GM12875 (cell line): ENCODE data around the gene GREB1.

Experiments
- H3K4me3 ChIP-seq: one replicate; pipeline ENCODE4 v1.5.1; 2011; ENCODE audit warnings: low read depth, low read length, control low read depth
- CTCF ChIP-seq: IDR thresholded peaks from 2 replicates; pipeline ENCODE4 v1.5.1; 2011; ENCODE audit warnings: low read depth, mild to moderate bottlenecking, control low read depth, inconsistent platforms, low read length, moderate library complexity, borderline replicate concordance; ENCODE audit not compliant: insufficient read depth

GREB1 gene

GRCh38 chr2:11596801-11597200 is 63.0 kb downstream of the GREB1 start:
- no peak overlapping the region for H3K4me3 ChIP-seq
- no peak for TF ChIP-seq CTCF

- no peak for TF ChIP-seq CTCF
- no peak overlapping the region for H3K4me3 ChIP-seq
Measured at GRCh38 chr2:11597538-11598225, 63.8 kb downstream of the GREB1 start.

GRCh38 chr2:11598228-11598731 is 64.4 kb downstream of the GREB1 start:
- H3K4me3 ChIP-seq: no peak overlapping the region
- TF ChIP-seq CTCF: no peak

GRCh38 chr2:11602563-11603204 is 68.8 kb downstream of the GREB1 start:
- TF ChIP-seq CTCF: no peak
- no peak overlapping the region for H3K4me3 ChIP-seq

GRCh38 chr2:11610624-11611242 is 76.9 kb downstream of the GREB1 start:
- no peak for TF ChIP-seq CTCF

GRCh38 chr2:11611251-11611650 is 77.4 kb downstream of the GREB1 start:
- no peak overlapping the region for H3K4me3 ChIP-seq
- TF ChIP-seq CTCF: no peak

More at GRCh38 chr2:11610624-11611242, 76.9 kb downstream of the GREB1 start:
- H3K4me3 ChIP-seq: no peak overlapping the region

GRCh38 chr2:11612553-11613215 is 78.8 kb downstream of the GREB1 start:
- no peak for TF ChIP-seq CTCF

More at GRCh38 chr2:11612553-11613215, 78.8 kb downstream of the GREB1 start:
- no peak overlapping the region for H3K4me3 ChIP-seq
